NCI-H128 (cell line): ENCODE results near the gene FAM200A.
A peak's percentile ranks its signal among the peaks of the same experiment; 100 is the strongest.
"Not testable (repeated sequence)": the region's sequence is repeated elsewhere in the genome, so short reads cannot be mapped to it uniquely, and the experiment has no call there.

Experiments used
- DNase-seq: peaks from one replicate; lab custom pipeline; 2025; ENCODE audit not compliant: unreplicated experiment; lab: John Stamatoyannopoulos, UW

FAM200A gene

DNA sequence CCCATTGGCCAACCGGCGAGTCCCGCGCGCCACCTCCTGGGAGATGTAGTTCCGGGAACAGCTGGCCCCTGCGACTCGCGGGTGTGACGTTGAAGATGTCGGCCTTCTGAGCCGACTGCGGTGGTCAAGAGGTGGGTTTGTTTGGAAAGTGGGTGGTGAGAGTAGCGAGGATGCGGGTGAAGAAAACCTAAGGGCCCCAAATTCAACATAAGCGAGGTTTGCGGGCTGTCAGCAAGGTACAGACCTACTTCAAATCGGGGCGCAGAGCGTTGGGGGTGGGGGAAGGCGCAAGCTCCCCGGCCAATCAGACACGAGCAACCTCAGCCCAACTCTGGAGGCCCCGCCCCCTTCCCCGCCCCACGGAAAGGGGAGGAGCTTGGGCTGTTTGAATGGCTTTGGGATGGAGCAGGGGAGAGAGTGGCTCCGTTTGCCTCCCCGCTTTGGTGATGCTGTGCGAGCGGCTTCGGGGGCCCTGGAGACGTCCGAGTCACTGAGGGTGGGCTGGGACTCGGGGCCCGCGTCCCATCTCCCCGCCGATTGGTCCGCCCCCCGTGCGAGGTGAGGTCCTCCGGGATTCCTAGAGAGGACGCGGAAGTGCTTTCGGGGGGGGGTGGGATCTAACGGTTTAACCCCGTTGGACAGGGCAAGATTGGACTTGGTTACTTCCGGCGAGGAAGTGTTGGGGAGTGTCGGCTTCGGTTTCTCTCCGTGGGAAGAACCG, 47.2 kb downstream of the FAM200A start, which contains the start of gene ZKSCAN5:
Gene ZKSCAN5 (plus strand): TSS at position 60 of the 721 bp plus-strand sequence. CDS start 1,383 bp downstream, outside the sequence.
- DNase-seq: peak; percentile 84

- DNase-seq: peak; percentile 92
Observed at GRCh38 chr7:99504281-99504602, 47.7 kb downstream of the FAM200A start.

GRCh38 chr7:99501236-99501635, 50.7 kb downstream of the FAM200A start:
- not testable (repeated sequence) for DNase-seq

- DNase-seq: no peak
Observed at GRCh38 chr7:99500637-99501009, 51.3 kb downstream of the FAM200A start.

DNA sequence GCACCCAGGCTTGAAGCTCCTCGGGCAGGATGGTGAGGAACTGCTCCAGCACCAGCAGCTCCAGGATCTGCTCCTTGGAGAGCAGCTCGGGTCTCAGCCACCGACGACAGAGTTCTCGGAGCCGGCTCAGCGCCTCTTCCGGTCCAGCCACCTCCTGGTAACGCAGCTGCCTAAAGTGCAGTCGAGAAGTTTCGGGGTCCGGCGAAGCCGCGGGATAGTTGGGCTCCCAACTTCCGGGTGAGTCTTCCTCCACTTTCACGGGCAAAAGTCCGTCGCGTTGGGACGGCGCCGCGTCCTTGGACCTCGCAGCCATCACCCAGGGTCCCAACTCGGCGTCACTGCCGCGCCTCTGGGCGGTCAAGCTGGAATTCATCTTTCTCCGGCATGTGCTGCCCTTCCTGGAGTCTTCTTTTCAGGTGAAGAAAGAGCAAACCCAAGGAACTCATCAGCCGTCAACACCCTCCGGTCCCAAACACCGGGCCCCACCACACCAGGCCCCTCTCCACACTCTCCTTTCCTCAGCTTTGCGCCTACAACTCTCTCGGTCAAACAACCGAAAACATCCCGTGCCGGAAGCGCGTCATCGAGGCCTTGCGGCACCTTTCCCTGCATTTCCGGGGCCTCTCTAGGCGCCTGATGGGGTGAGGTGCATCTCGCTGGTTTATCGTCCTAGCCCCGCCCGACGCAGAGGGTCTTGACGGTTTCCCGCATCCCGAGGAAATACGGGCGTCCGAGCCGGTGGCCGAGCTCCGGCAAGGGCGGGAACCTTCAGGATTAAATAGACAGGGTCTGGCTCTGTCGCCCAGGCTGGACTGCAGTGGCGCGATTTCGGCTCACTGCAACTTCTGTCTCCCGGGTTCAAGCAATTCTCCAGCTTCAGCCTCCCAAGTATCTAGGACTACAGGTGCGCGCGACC, 51.9 kb downstream of the FAM200A start, which contains the start of gene ZNF394:
Gene ZNF394 (minus strand): TSS at position 561 of the 916 bp plus-strand sequence. CDS start 188 bp downstream, at position 373.
- DNase-seq: peak; percentile 87

GRCh38 chr7:99499371-99499720, 52.6 kb downstream of the FAM200A start:
- no peak for DNase-seq

GRCh38 chr7:99498546-99498944, 53.4 kb downstream of the FAM200A start:
- DNase-seq: no peak

GRCh38 chr7:99497766-99498545, 54.0 kb downstream of the FAM200A start:
- no peak for DNase-seq
